Neutrophil (primary cell): ENCODE measurements around the gene ADCY9.

Source experiments
- H3K27ac ChIP-seq: fragments of 200-600 bp; sonication (generic); 2 replicates; pipeline ENCODE4 v1.5.1; 2016; ENCODE audit warnings: mild to moderate bottlenecking, moderate library complexity
- H3K27me3 ChIP-seq: fragments of 200-600 bp; sonication (generic); 2 replicates; pipeline ENCODE4 v1.6.0; 2016; ENCODE audit warnings: mild to moderate bottlenecking
- H3K36me3 ChIP-seq: fragments of 200-600 bp; sonication (generic); 2 replicates; pipeline ENCODE4 v1.5.1; 2017
- H3K4me1 ChIP-seq, 2 experiments: fragments of 200-600 bp in 1 of 2; sonication (generic) in 1 of 2; 1 replicate in 1 of 2; 2 replicates in 1 of 2; pipeline versions ENCODE4 v1.5.1 to v1.6.1; 2013 to 2016; ENCODE audit warnings: low read depth in 1 of 2, low read length in 1 of 2, mild to moderate bottlenecking in 1 of 2, moderate library complexity in 1 of 2; ENCODE audit not compliant: control insufficient read depth in 1 of 2, insufficient read depth in 1 of 2
- H3K4me3 ChIP-seq, 2 experiments: fragments of 200-600 bp in 1 of 2; sonication (generic) in 1 of 2; 1 replicate in 1 of 2; 2 replicates in 1 of 2; pipeline ENCODE4 v1.5.1; 2013 to 2016; ENCODE audit warnings: low read depth in 1 of 2, low read length in 1 of 2, mild to moderate bottlenecking in 1 of 2, moderate library complexity in 1 of 2
- H3K9me3 ChIP-seq: fragments of 200-600 bp; sonication (generic); 2 replicates; pipeline ENCODE4 v1.5.1; 2016
- CTCF ChIP-seq: fragments of 200-600 bp; sonication (generic); IDR thresholded peaks from 2 replicates; pipeline ENCODE4 v1.5.1; 2016; ENCODE audit warnings: antibody characterized with exemption

ADCY9 gene

GRCh38 chr16:4003166-4003565 lies 113.1 kb downstream of the ADCY9 start:
- no peaks in the 10 kb centered on the region for H3K4me1 ChIP-seq
- no peak overlapping the region for H3K27ac ChIP-seq
- H3K9me3 ChIP-seq: no peaks in the 10 kb centered on the region
- H3K4me3 ChIP-seq: no peak overlapping the region
- no peak for TF ChIP-seq CTCF
- no peaks in the 10 kb centered on the region for H3K36me3 ChIP-seq
- H3K27me3 ChIP-seq: no peaks in the 10 kb centered on the region

- Histone ChIP-seq H3K36me3 (no peaks in the 10 kb centered on the region), H3K27ac (no peak overlapping the region)
Measured at GRCh38 chr16:4002121-4002520, 114.1 kb downstream of the ADCY9 start.

GRCh38 chr16:3999479-4000325 lies 116.5 kb downstream of the ADCY9 start:
- no peak for TF ChIP-seq CTCF
- Histone ChIP-seq H3K4me3 (no peak overlapping the region), H3K4me1 (no peaks in the 10 kb centered on the region), H3K9me3 (no peaks in the 10 kb centered on the region), H3K36me3 (no peaks in the 10 kb centered on the region), H3K27ac (no peak overlapping the region), H3K27me3 (no peaks in the 10 kb centered on the region)

More at GRCh38 chr16:4002121-4002520, 114.1 kb downstream of the ADCY9 start:
- H3K9me3 ChIP-seq: no peaks in the 10 kb centered on the region
- no peak overlapping the region for H3K4me3 ChIP-seq
- H3K4me1 ChIP-seq: no peaks in the 10 kb centered on the region
- H3K27me3 ChIP-seq: no peaks in the 10 kb centered on the region
- no peak for TF ChIP-seq CTCF

- H3K9me3 ChIP-seq: no peaks in the 10 kb centered on the region
- H3K27me3 ChIP-seq: no peaks in the 10 kb centered on the region
- H3K27ac ChIP-seq: no peak overlapping the region
- no peaks in the 10 kb centered on the region for H3K36me3 ChIP-seq
- H3K4me1 ChIP-seq: no peaks in the 10 kb centered on the region
- no peak for TF ChIP-seq CTCF
- no peak overlapping the region for H3K4me3 ChIP-seq
Measured at GRCh38 chr16:3998793-3999478, 117.3 kb downstream of the ADCY9 start.

GRCh38 chr16:3997231-3997841 lies 118.9 kb downstream of the ADCY9 start:
- H3K9me3 ChIP-seq: no peaks in the 10 kb centered on the region
- no peaks in the 10 kb centered on the region for H3K36me3 ChIP-seq
- TF ChIP-seq CTCF: no peak
- H3K27me3 ChIP-seq: peaks cover 3% of the 10 kb centered on the region
- no peak overlapping the region for H3K4me3 ChIP-seq
- H3K27ac ChIP-seq: no peak overlapping the region
- H3K4me1 ChIP-seq: no peaks in the 10 kb centered on the region
